KMS-11 (cell line): ENCODE results near the gene PPP1R9B.

ENCODE experiments used
- H2AFZ ChIP-seq: fragments of 200-600 bp; sonication (generic); 2 replicates; pipeline ENCODE4 v1.6.1; 2016; ENCODE audit warnings: antibody characterized with exemption, mixed run types, low read depth
- H3K27ac ChIP-seq: fragments of 200-600 bp; sonication (generic); 2 replicates; pipeline ENCODE4 v1.6.1; 2016; ENCODE audit warnings: mild to moderate bottlenecking, mixed run types
- H3K27me3 ChIP-seq: fragments of 200-600 bp; sonication (generic); 2 replicates; pipeline ENCODE4 v1.6.1; 2017; ENCODE audit warnings: mild to moderate bottlenecking, low read depth, mixed run types, moderate library complexity; ENCODE audit not compliant: insufficient read depth
- H3K36me3 ChIP-seq: fragments of 200-600 bp; sonication (generic); 2 replicates; pipeline ENCODE4 v1.6.1; 2017; ENCODE audit warnings: mild to moderate bottlenecking, mixed run types; ENCODE audit not compliant: insufficient read depth
- H3K4me1 ChIP-seq: fragments of 200-600 bp; sonication (generic); 2 replicates; pipeline ENCODE4 v1.6.1; 2016; ENCODE audit warnings: mild to moderate bottlenecking, low read depth, mixed run types; ENCODE audit not compliant: poor library complexity, severe bottlenecking
- H3K4me2 ChIP-seq: fragments of 200-600 bp; sonication (generic); 2 replicates; pipeline ENCODE4 v1.7.0; 2016; ENCODE audit warnings: mild to moderate bottlenecking, mixed run types
- H3K4me3 ChIP-seq: fragments of 200-600 bp; sonication (generic); IDR thresholded peaks from 2 replicates; pipeline ENCODE4 v1.6.1; 2017; ENCODE audit warnings: low read depth, low read length, mixed read lengths; ENCODE audit not compliant: insufficient read depth
- H3K79me2 ChIP-seq: fragments of 200-600 bp; sonication (generic); 2 replicates; pipeline ENCODE4 v1.6.1; 2016; ENCODE audit warnings: low read depth, mixed run types; ENCODE audit not compliant: insufficient read depth
- H3K9ac ChIP-seq: fragments of 200-600 bp; sonication (generic); 2 replicates; pipeline ENCODE4 v1.6.1; 2016; ENCODE audit warnings: mild to moderate bottlenecking, mixed run types
- H4K20me1 ChIP-seq: fragments of 200-600 bp; sonication (generic); 2 replicates; pipeline ENCODE4 v1.6.1; 2016; ENCODE audit warnings: mild to moderate bottlenecking, mixed run types; ENCODE audit not compliant: insufficient read depth
- CTCF ChIP-seq: fragments of 200-600 bp; sonication (generic); conservative IDR thresholded peaks from 2 replicates; pipeline ENCODE4 v1.6.1; 2017; ENCODE audit warnings: low read depth, mild to moderate bottlenecking, antibody characterized with exemption, low read length, moderate library complexity, mixed read lengths

Gene PPP1R9B, protein sequence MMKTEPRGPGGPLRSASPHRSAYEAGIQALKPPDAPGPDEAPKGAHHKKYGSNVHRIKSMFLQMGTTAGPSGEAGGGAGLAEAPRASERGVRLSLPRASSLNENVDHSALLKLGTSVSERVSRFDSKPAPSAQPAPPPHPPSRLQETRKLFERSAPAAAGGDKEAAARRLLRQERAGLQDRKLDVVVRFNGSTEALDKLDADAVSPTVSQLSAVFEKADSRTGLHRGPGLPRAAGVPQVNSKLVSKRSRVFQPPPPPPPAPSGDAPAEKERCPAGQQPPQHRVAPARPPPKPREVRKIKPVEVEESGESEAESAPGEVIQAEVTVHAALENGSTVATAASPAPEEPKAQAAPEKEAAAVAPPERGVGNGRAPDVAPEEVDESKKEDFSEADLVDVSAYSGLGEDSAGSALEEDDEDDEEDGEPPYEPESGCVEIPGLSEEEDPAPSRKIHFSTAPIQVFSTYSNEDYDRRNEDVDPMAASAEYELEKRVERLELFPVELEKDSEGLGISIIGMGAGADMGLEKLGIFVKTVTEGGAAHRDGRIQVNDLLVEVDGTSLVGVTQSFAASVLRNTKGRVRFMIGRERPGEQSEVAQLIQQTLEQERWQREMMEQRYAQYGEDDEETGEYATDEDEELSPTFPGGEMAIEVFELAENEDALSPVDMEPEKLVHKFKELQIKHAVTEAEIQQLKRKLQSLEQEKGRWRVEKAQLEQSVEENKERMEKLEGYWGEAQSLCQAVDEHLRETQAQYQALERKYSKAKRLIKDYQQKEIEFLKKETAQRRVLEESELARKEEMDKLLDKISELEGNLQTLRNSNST

GRCh38 chr17:50150354-50151040 is at the start of gene PPP1R9B:
Gene PPP1R9B (minus strand): TSS chr17:50150677. CDS start chr17:50150513, 164 bp downstream.
- Histone ChIP-seq H3K4me1 (peaks cover 55% of the 10 kb centered on the region), H3K79me2 (peaks cover 47% of the 10 kb centered on the region), H3K36me3 (no peaks in the 10 kb centered on the region), H3K4me3 (no peak within 1 kb of the TSS), H3K4me2 (peak within 1 kb of the TSS; percentile 100), H3K9ac (peak within 1 kb of the TSS; percentile 79), H3K27me3 (no peaks in the 10 kb centered on the region), H2AFZ (peak within 1 kb of the TSS; percentile 77), H3K27ac (peak within 1 kb of the TSS; percentile 62), H4K20me1 (no peaks in the 10 kb centered on the region)
- TF ChIP-seq CTCF: no peak

- H3K4me1 ChIP-seq: peaks cover 16% of the 10 kb centered on the region
- no peaks in the 10 kb centered on the region for H3K36me3 ChIP-seq
- no peak overlapping the region for H3K9ac ChIP-seq
- no peak overlapping the region for H3K27ac ChIP-seq
- no peaks in the 10 kb centered on the region for H4K20me1 ChIP-seq
- H3K79me2 ChIP-seq: no peaks in the 10 kb centered on the region
- peak overlapping the region; percentile 50 for H3K4me2 ChIP-seq
- no peak overlapping the region for H3K4me3 ChIP-seq
- H2AFZ ChIP-seq: peak overlapping the region; percentile 93
- peaks cover 70% of the 10 kb centered on the region for H3K27me3 ChIP-seq
- TF ChIP-seq CTCF: no peak
These were observed 49.5 kb upstream of the PPP1R9B start for GRCh38 chr17:50199803-50200456.

DNA sequence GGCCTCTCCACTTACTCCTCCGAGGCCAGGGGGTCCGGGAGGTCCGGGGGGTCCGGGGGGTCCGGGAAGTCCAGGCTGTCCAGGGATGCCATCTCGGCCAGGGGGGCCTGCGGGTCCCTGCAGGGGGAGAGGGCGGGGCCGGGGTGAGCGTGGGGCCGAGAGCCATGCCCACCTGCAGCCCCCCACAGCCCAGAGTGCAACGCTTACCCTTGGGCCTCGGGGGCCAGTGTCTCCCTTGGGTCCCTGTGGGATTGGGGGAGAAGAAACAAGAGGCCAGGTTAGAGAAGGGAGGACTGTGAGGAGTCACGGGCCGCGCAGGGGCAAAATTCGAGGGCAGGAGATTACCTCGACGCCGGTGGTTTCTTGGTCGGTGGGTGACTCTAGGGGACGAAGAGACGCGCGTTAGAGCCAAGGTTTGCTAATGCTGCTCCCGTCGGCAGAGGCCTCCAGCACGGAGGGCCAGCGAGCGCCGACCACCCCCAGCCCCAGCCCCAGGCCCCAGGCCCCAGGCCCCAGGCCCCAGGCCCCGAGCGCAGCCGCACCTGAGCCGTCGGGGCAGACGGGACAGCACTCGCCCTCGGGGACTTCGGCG is 48.8 kb upstream of the PPP1R9B start:
- Histone ChIP-seq H3K27ac (no peak overlapping the region), H4K20me1 (no peaks in the 10 kb centered on the region), H3K27me3 (peaks cover 70% of the 10 kb centered on the region), H3K4me1 (peaks cover 16% of the 10 kb centered on the region), H2AFZ (no peak overlapping the region), H3K9ac (no peak overlapping the region), H3K4me2 (0 out of 2 replicates have a peak overlapping the region, but pooled peaks have one; percentile 50), H3K79me2 (no peaks in the 10 kb centered on the region), H3K4me3 (no peak overlapping the region), H3K36me3 (no peaks in the 10 kb centered on the region)
- TF ChIP-seq CTCF: no peak
